Esophagus mucosa (tissue), 1 donor: Measurements from ENCODE around the gene IKZF1. TPM values are rescaled to one million over a fixed set of nuclear protein-coding genes. Genes with fewer than 3 reads are reported as not detected.

Experiments
- ATAC-seq: fragments of 200-7000 bp; cut with Tn5 transposase; one replicate; pipeline ENCODE4 v1.9.1; 2020
- total RNA-seq: library from RNA; stranded (reverse); gene quantifications from one replicate; pipeline ENCODE4 v1.2.4, GENCODE V29; 2023
- donor health status: DM: yes; HTN: yes; CAD: no.

Gene IKZF1
- total RNA-seq, 1 donor from 2014 or later: 2.1 TPM

DNA sequence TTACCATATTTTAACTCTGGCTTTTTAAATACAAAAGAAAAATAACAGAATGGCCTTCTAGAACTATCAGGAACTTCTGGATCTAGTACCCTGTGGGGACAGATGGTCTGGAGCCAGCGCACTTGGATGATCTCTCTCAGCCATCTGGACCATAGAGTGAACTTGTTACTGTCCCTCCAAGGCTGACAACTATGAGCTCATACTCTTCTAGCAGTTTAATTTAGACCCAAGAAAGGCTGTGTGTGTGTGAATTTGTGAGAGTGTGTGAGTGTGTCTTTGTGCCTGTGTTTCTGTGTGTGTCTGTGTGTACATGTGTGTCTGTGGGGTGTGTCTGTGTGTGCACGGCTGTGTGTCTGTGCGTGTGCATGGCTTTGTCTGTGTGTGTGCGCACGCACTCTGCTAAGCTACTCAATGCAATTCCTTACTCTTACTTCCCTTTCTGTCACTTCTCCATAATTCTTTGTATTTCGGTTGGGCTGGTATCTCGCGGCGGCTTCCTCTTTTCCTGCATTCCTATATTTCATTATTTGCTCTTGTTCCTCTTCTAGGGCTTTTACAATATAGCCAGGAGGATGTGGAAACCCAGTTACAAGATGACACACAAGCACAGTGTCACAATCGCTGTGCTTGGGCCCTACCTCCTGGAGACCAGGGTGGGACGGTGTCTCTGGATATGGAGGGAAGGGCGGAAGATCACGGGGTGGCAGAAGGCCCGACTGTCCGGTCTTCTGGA lies 51.9 kb downstream of the IKZF1 start:
- ATAC-seq: peak; percentile 19

- ATAC-seq: no peak
These were observed 52.4 kb downstream of the IKZF1 start for GRCh38 chr7:50356945-50357268.

DNA sequence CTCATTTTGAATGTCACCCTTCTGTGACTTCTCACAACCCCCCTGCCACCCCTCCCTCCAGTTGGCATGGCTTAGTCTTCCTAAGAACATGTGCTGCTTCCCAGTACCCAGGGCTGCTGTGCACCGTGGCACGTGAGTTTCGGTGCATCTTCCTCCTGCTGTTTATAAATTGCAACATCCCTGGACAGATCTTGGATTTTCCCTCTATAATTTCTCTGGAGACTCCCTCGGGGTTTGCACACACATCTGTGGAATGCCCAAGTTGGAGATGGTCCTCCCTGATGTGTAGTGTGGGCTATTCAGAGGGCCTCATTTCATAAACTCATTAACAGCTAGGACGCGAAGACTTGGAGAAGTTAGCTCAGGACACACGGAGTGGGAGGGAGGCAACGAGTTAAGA lies 52.9 kb downstream of the IKZF1 start:
- no peak for ATAC-seq

DNA sequence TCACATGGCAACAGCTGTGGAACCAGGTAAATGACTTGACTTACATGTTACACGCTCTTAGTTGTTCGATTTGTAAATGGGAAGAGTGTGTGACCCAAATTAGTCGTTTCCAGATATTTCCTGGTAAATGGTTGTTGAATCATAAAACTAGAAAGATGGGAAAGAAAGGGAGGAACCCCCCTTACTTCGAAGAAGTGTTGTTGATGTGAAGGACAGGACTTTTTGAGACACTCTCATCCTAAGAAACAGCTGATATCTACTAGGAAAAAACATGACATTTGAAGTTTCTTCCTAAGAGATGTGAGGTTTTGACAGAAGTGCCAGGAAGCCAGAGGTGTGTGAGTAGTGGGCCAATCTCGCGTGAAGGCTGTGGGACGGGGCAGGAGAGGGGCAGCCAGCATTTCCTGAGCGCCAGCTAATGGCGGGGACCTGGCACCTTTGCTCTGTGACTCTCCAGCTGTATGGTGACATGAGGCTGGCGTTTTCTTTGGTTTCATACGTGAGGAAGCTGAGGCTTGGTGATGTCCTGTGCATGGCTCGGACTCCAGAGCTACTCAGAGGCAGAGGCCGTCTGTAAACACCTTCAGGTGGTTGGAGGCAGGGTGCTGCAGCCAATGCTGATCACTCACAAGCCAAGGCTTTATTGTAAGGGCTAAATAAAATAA lies 53.7 kb downstream of the IKZF1 start:
- no peak for ATAC-seq

- ATAC-seq: no peak
These were observed 54.3 kb downstream of the IKZF1 start for GRCh38 chr7:50358779-50359178.

GRCh38 chr7:50359258-50359994 lies 54.9 kb downstream of the IKZF1 start:
- ATAC-seq: no peak

GRCh38 chr7:50359995-50360925 lies 55.7 kb downstream of the IKZF1 start:
- ATAC-seq: peak; percentile 36

- ATAC-seq: no peak
These were observed 57.6 kb downstream of the IKZF1 start for GRCh38 chr7:50362142-50362541.

- no peak for ATAC-seq
These were observed 58.3 kb downstream of the IKZF1 start for GRCh38 chr7:50362712-50363282.

DNA sequence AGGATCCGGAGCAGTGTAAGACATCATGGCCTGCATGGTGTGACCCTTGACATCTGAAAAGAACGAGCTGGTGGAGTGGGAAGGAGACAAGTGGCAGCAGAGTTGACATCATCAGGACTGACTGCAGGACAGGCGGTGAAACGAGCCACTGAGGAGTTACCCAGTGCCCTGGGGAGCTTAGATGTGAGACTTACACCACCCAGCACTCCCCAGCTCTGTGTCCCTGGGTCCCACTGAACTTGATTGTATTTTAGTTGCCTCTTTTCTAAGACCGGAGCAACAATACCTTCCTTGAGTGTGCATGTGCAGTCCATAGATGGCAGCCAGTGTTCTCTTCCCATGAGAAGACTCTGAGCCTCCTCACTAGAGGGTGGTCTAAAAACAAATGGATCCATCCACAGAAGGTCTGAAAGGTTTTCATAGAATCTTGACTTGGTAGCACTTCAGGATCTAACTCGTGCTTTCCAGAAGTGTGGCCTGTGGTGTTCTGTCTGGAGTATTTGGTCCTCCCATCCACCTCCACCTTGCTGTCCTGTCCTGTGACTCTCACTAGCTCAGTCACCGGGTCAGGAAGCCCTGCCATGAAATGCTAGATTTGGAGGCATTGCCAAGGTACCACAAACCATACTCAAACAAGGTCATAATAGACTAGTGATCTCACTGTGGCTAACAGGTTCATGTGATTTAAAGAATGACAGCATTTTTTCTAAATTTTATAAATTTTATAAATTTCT lies 59.0 kb downstream of the IKZF1 start:
- no peak for ATAC-seq

DNA sequence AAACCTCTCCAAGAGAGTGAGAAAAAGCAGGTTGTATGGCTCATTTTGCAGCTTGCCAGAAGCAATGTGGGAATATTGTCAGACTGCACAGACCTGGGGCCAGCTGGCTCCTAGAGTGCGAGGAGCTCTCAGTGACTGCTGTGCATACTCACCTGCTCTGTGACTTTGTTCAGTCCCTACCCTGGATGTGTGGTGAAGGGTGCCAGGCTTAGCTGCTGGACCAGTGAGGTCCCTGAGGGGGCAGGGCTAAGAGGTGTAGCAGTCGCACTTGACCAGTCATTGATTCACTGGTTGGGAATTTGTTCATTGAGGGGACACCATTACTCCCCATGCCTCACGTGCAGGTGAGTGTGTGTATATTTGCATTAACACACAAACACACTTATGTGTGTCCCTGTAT lies 60.1 kb downstream of the IKZF1 start:
- ATAC-seq: no peak

DNA sequence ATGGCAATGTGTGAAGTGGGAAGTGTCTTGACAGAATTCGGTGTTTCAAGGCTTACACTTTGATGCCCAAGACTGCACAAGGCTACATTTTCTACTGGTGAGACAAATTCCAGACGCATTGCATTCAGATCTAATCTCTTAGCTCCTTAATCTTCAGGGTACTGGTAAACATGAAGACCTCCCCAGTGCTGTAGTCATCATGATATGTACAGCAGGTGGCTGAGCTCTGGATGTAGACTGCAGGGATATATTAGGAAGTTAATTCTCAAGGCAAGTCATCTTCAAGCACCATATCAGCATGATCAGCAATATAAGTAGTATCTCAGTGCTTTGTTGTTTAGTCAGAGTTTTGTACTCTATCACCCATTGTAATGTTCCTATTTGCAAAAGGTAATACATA lies 61.8 kb downstream of the IKZF1 start:
- no peak for ATAC-seq

GRCh38 chr7:50367100-50367499 lies 62.6 kb downstream of the IKZF1 start:
- ATAC-seq: no peak

- no peak for ATAC-seq
These were observed 63.1 kb downstream of the IKZF1 start for GRCh38 chr7:50367570-50367969.

- no peak for ATAC-seq
These were observed 63.9 kb downstream of the IKZF1 start for GRCh38 chr7:50368366-50368765.

DNA sequence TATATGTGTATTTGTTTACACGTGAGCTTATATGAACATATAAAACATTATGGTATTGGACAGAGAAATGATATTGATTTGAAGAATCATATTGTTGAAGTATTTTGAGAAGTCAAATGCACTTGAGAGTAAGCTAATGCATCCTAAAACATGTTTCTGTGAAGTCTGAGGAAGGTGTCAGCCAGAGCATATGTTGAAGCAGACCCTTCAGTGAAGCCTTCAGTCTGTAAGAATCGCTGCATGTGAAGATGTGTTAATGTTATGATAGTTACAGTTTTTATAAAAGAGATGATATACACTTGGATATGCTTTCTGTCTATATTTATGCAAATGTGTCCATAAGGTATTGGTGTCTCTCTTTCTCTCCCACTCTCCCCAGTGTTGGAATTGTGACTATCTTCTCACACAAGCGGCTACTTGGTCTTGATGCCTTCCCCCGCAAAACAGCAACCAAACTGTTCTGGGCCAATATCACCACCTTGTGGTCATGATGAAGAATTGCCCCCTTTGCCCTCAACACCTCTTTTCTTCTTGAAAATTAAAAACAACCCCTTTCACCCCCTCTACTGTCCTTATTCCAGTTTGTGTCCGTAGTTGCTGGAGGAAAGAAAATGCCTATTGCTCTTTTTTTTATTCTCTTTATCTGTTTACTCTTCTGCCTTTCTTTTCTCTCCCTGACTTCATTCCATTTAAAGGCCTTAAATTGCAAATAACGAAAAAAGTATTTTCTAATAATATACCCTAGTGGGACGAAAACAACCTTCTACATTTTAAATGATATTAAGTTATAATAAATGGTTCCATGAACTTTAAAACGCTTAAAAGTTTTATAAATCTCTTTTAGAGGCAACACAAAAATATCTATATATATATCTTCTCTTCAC lies 64.9 kb downstream of the IKZF1 start:
- ATAC-seq: no peak

GRCh38 chr7:50370884-50371283 lies 66.4 kb downstream of the IKZF1 start:
- no peak for ATAC-seq

DNA sequence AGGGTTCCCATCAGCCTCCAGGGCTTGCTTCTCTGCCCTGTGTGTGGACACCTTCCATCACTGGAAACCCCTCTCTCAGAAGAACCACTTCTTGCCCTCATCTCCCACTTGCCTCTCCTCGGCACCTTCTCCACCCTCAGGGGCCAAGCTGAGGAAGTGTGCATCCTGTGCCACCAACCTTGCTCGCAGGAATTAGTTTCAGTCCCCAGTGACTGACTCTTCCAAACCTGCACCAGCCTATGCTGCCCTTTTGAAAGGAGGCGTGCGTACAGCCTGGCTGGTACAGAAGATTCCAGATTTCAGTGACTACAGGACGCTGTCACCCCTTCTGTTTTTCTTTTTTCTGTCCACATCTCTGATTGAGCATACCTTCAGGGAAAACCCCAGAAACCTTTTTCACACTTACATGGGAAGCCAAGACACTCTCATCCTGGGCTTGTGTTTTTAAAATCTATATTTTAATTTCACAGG lies 67.1 kb downstream of the IKZF1 start:
- ATAC-seq: no peak

DNA sequence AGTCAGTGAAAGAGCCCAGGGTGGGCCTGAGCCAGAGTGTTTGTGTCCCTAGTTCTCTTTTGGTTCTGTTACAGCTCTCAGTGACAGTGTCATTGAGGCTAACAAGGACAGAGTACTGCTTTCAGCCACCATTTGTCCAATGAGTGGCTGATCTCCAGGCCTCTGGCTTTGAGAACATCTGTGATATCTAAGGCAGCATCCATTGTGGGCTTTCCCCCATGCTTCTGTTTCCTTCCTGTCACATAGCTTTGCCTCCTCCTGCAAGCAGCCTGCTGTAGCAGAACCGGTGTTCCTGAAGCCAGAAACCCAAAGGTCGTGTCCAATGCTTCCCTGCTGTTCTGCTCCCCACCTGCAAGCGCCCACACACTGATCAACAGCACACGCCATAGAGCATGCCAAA lies 68.4 kb downstream of the IKZF1 start:
- no peak for ATAC-seq

DNA sequence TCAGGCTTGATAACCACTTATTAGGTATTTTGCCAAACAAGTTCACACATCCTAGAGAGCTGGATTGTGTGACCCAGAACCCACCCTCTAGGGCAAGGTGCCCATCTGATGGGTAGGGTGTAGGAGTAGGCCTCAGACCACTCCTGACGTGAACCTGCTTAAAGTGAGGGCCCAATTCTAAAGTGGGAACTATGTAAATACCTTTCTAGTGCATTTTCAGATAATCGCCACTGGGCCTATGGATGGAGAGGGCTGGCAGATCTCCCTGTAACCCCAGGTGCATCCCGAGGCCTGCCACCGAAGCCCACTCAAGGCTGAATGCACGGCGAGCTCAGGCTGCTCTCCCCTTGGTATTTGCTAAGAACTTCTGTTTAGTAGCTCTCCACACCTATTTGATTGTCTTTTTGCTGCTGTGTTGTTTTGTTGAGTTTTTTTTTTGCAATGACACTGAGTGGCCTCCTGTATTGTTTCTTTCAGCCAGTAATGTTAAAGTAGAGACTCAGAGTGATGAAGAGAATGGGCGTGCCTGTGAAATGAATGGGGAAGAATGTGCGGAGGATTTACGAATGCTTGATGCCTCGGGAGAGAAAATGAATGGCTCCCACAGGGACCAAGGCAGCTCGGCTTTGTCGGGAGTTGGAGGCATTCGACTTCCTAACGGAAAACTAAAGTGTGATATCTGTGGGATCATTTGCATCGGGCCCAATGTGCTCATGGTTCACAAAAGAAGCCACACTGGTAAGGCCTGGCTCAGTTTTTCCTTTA lies 71.7 kb downstream of the IKZF1 start:
- no peak for ATAC-seq
